Endodermal cell (in vitro differentiated cells): ENCODE measurements around the gene BMF. TPM values are rescaled to one million over a fixed set of nuclear protein-coding genes. Genes with fewer than 3 reads are reported as not detected.
A peak's percentile ranks its signal among the peaks of the same experiment; 100 is the strongest.

Source experiments
- DNase-seq: peaks from one replicate; pipeline ENCODE4 v3.0.0-alpha.2; 2017
- H3K27ac ChIP-seq: 2 replicates; pipeline ENCODE4 v1.5.1; 2013; ENCODE audit warnings: mild to moderate bottlenecking, low read depth, low read length, moderate library complexity
- H3K27me3 ChIP-seq: 2 replicates; pipeline ENCODE4 v1.6.1; 2013; ENCODE audit warnings: mild to moderate bottlenecking, low read length, moderate library complexity; ENCODE audit not compliant: insufficient read depth, control insufficient read depth, poor library complexity, severe bottlenecking
- H3K36me3 ChIP-seq: 2 replicates; pipeline ENCODE4 v1.7.0; 2013; ENCODE audit warnings: mild to moderate bottlenecking, low read length, moderate library complexity; ENCODE audit not compliant: control insufficient read depth, insufficient read depth
- H3K4me1 ChIP-seq: one replicate; pipeline ENCODE4 v1.7.0; 2013; ENCODE audit warnings: low read length; ENCODE audit not compliant: control insufficient read depth, insufficient read depth
- H3K4me3 ChIP-seq: 2 replicates; pipeline ENCODE4 v1.5.1; 2013; ENCODE audit warnings: mild to moderate bottlenecking, low read length, moderate library complexity
- H3K9ac ChIP-seq: 2 replicates; pipeline ENCODE4 v1.6.1; 2013; ENCODE audit warnings: mild to moderate bottlenecking, low read length, moderate library complexity; ENCODE audit not compliant: poor library complexity, severe bottlenecking; ENCODE audit errors: extremely low read depth
- H3K9me3 ChIP-seq: 2 replicates; pipeline ENCODE4 v1.6.1; 2013; ENCODE audit warnings: mild to moderate bottlenecking, low read length, moderate library complexity; ENCODE audit not compliant: control insufficient read depth
- H3K27ac Mint-ChIP-seq: 2 replicates; pipeline ENCODE4 v1.8.0; 2020; ENCODE audit warnings: mixed read lengths
- H3K27me3 Mint-ChIP-seq: 2 replicates; pipeline ENCODE4 v1.8.0; 2021; ENCODE audit warnings: mild to moderate bottlenecking, mixed read lengths; ENCODE audit not compliant: insufficient read depth
- H3K36me3 Mint-ChIP-seq: 2 replicates; pipeline ENCODE4 v1.8.0; 2020; ENCODE audit warnings: low read depth, mixed read lengths
- H3K4me1 Mint-ChIP-seq: 2 replicates; pipeline ENCODE4 v1.8.0; 2020; ENCODE audit warnings: mixed read lengths
- H3K4me3 Mint-ChIP-seq: 2 replicates; pipeline ENCODE4 v1.8.0; 2020; ENCODE audit warnings: mild to moderate bottlenecking, moderate library complexity, mixed read lengths
- H3K9me3 Mint-ChIP-seq: 2 replicates; pipeline ENCODE4 v1.8.0; 2020; ENCODE audit warnings: mild to moderate bottlenecking, mixed read lengths
- WGBS, 2 experiments: methylation state at CpG; one replicate each; pipeline versions ENCODE4 v1.1.5 to v1.1.7; 2013; ENCODE audit warnings: missing lambda C conversion rate in 2 of 2, mixed read lengths in 1 of 2; ENCODE audit not compliant: insufficient coverage in 1 of 2, insufficient read length in 1 of 2; 5-methylcytosine and 5-hydroxymethylcytosine counted together
- total RNA-seq, 2 donors: library from RNA; stranded (reverse); fragmentation: NEBNext Ultra II Directional in 1 of 2; extraction: Animal tissue kit (Norgen Biotek cat#: 25700) in 1 of 2; gene quantifications; 2 replicates in 1 of 2; 3 replicates in 1 of 2; pipeline ENCODE4 v1.2.1, GENCODE V29; 2021
- TF ChIP-seq, protein P1 (sequence below): fragments of 200-600 bp; sonication (generic); conservative IDR thresholded peaks from 2 replicates; pipeline ENCODE4 v1.5.0; 2021; ENCODE audit warnings: antibody characterized with exemption, mild to moderate bottlenecking

Gene BMF
- total RNA-seq, 2 donors from 2014 or later, result 48.3 to 53.5 TPM

DNA sequence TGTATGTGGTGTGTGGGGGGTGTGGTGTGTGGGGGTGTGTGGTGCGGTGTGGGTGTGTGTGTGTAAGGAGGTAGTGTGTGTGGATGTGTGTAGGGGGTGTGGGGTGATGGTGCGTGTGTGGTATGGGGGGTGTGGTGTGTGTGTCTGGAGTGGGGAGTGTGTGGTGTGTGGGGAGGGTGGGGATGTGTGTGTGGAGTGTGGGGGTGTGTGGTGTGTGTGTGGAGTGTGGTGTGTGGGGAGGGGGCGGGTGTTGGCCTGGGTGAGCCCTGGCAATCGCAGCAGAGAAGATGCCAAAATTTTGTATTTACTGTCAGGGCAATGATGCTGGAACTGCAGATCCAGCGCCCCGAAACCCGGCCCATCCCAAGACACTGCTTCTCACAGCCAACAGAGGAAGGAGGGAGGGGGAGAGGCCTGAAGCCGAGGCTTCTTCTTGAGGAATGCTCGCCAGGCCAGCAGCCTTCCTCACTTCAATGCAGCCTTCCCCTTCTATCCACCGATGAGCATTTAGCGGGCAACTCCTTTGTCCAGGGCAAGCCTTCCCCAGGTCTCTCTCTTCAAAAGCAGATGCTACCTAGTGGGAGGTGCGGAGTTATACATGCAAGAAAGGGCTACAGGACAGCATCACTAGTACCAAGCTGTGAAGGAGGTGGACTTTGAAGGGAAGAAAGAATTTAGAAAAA, 57.8 kb downstream of the BMF start:
- peaks cover 17% of the 10 kb centered on the region for H3K4me1 Mint-ChIP-seq
- no peaks in the 10 kb centered on the region for H3K27me3 Mint-ChIP-seq

DNA sequence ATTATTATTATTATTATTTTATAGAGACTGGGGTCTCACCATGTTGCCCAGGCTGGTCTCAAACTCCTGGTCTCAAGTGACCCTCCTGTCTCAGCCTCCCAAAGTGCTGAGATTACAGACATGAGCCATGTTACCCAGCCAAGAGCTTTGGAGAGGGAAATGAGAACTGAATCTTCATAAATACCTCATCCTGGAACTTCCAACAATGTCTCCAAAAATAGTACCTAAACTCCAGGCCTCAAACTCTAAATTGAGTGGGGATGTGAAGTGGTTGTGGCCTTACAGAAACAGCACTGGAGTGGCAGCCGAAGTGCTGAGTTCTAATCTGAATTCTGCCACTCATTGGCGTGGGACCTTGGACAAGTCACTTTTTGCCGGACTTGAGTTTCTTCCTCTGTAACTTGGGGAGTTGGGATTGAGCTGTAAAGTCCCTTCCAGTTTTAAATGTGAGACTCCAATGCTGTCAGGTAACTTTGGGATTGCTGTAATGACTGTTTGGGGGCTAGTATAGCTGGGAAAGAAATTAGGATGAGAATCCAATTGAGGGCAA, 59.7 kb downstream of the BMF start:
- no peak overlapping the region for H3K9ac ChIP-seq
- H3K36me3 ChIP-seq, result no peaks in the 10 kb centered on the region
- Mint-ChIP-seq H3K4me3 (no peak overlapping the region), H3K27me3 (no peaks in the 10 kb centered on the region), H3K4me1 (peaks cover 30% of the 10 kb centered on the region), H3K9me3 (no peaks in the 10 kb centered on the region), H3K27ac (no peak overlapping the region), H3K36me3 (no peaks in the 10 kb centered on the region)
- 94 to 100% methylated on average over 1 to 3 of the region's 3 CpGs for WGBS, 2 experiments
- no peaks in the 10 kb centered on the region for H3K9me3 ChIP-seq
- peaks cover 2% of the 10 kb centered on the region for H3K4me1 ChIP-seq
- TF ChIP-seq, protein P1, sequence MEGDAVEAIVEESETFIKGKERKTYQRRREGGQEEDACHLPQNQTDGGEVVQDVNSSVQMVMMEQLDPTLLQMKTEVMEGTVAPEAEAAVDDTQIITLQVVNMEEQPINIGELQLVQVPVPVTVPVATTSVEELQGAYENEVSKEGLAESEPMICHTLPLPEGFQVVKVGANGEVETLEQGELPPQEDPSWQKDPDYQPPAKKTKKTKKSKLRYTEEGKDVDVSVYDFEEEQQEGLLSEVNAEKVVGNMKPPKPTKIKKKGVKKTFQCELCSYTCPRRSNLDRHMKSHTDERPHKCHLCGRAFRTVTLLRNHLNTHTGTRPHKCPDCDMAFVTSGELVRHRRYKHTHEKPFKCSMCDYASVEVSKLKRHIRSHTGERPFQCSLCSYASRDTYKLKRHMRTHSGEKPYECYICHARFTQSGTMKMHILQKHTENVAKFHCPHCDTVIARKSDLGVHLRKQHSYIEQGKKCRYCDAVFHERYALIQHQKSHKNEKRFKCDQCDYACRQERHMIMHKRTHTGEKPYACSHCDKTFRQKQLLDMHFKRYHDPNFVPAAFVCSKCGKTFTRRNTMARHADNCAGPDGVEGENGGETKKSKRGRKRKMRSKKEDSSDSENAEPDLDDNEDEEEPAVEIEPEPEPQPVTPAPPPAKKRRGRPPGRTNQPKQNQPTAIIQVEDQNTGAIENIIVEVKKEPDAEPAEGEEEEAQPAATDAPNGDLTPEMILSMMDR, result no peak
- no peak overlapping the region for H3K27ac ChIP-seq
- peak; percentile 23 for DNase-seq
- no peaks in the 10 kb centered on the region for H3K27me3 ChIP-seq
- no peak overlapping the region for H3K4me3 ChIP-seq

More for the DNA sequence above, 57.8 kb downstream of the BMF start:
- H3K36me3 Mint-ChIP-seq, result no peaks in the 10 kb centered on the region
- Histone ChIP-seq H3K4me1 (no peaks in the 10 kb centered on the region), H3K9me3 (no peaks in the 10 kb centered on the region), H3K9ac (no peak overlapping the region), H3K4me3 (no peak overlapping the region), H3K27me3 (no peaks in the 10 kb centered on the region), H3K36me3 (no peaks in the 10 kb centered on the region), H3K27ac (no peak overlapping the region)
- TF ChIP-seq, protein P1, result no peak
- H3K27ac Mint-ChIP-seq, result peak overlapping the region; percentile 40
- H3K9me3 Mint-ChIP-seq, result no peaks in the 10 kb centered on the region
- no peak overlapping the region for H3K4me3 Mint-ChIP-seq
- DNase-seq, result peak; percentile 78
- 62 to 70% methylated on average over 4 to 11 of the region's 12 CpGs for WGBS, 2 experiments

DNA sequence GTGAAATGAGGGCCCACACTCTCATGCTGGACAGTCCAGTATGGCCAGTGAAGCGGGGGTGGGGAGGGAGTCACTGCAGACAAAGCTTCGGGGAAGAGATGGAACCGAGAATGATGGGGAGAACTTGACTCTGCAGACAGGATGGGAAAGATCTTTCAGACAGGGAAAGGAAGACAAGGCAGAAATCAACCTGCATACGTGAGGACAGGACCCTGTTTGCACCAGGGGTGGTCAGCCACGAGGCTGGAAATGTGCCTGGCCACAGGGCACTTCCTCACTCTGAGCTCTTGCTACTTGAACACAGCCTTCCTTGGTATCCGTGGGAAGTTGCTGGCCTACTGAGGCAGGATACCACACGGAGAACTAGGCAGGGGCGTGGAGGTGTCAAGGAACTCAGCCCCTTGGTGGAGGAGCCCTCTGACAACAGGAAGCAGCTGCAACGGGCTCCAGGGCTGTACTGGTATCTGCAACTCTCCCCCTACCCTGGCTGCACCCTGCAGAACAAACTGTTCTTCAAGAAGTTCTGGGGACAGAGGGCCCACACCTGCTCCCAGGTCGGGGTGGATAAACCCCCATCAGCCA, 60.4 kb downstream of the BMF start:
- Histone ChIP-seq H3K4me3 (no peak overlapping the region), H3K9me3 (no peaks in the 10 kb centered on the region), H3K27ac (no peak overlapping the region), H3K27me3 (no peaks in the 10 kb centered on the region), H3K4me1 (peaks cover 2% of the 10 kb centered on the region), H3K9ac (no peak overlapping the region), H3K36me3 (no peaks in the 10 kb centered on the region)
- peaks cover 26% of the 10 kb centered on the region for H3K4me1 Mint-ChIP-seq
- H3K27me3 Mint-ChIP-seq, result no peaks in the 10 kb centered on the region
- no peak overlapping the region for H3K27ac Mint-ChIP-seq
- no peaks in the 10 kb centered on the region for H3K9me3 Mint-ChIP-seq
- TF ChIP-seq, protein P1, result no peak
- WGBS, 2 experiments, result 84 to 88% methylated on average over 7 to 10 of the region's 10 CpGs
- no peak for DNase-seq
- no peaks in the 10 kb centered on the region for H3K36me3 Mint-ChIP-seq
- H3K4me3 Mint-ChIP-seq, result no peak overlapping the region
